K562 (cell line): ENCODE data around the gene KIFAP3. TPM values are rescaled to one million over a fixed set of nuclear protein-coding genes. Genes with fewer than 3 reads are reported as not detected.

Experiments used
- ATAC-seq: fragments of 200-7000 bp; cut with Tn5 transposase; 3 replicates; pipeline ENCODE4 v1.9.1; 2020; ENCODE audit warnings: moderate library complexity
- BruUV-seq: library from RNA; stranded (reverse); fragments of 400-500 nt; replicated peaks from 2 replicates; lab custom pipeline; 2021; lab: Mats Ljungman, UMichigan
- CTCF ChIA-PET: fragments of 300-600 bp; formaldehyde crosslinking; extraction: SDS; loops from one replicate; lab custom pipeline; 2021; ENCODE audit warnings: low intra/inter-chr PET ratio; lab: Yijun Ruan, JAX
- POLR2A ChIA-PET: fragments of 300-600, 350-650 bp; sonication (Branson Sonifier 250); formaldehyde crosslinking; extraction: SDS; loops from one replicate; lab custom pipeline; 2021; ENCODE audit warnings: antibody characterized with exemption, inconsistent platforms; lab: Yijun Ruan, JAX
- DNase-seq, 4 experiments: peaks; one replicate each; pipeline versions ENCODE4 v3.0.0 to v3.0.0-alpha.2; 2011 to 2018; ENCODE audit warnings: low spot score in 3 of 4, mixed read lengths in 3 of 4; ENCODE audit errors: extremely low read depth in 1 of 4
- FAIRE-seq: peaks from 2 replicates; lab custom pipeline; 2011; peaks lifted over from hg19 to GRCh38; lab: Jason Lieb, UNC
- H2AFZ ChIP-seq: 2 replicates; pipeline ENCODE4 v1.6.0; 2011; ENCODE audit warnings: low read depth, low read length, control low read depth, inconsistent platforms
- H3K27ac ChIP-seq: fragments of 200-600 bp; 3 replicates; pipeline ENCODE4 v1.8.0; 2011; ENCODE audit warnings: low read depth, mild to moderate bottlenecking, control low read depth, inconsistent platforms, low read length, moderate library complexity, mixed read lengths; ENCODE audit errors: extremely low read depth
- H3K27me3 ChIP-seq, 2 experiments: fragments of 300-600 bp in 1 of 2; 2 replicates in 1 of 2; 3 replicates in 1 of 2; pipeline versions ENCODE4 v1.6.0 to v1.8.0; 2011; ENCODE audit warnings: inconsistent platforms in 2 of 2, low read length in 2 of 2, mild to moderate bottlenecking in 1 of 2, mixed read lengths in 1 of 2, moderate library complexity in 1 of 2; ENCODE audit not compliant: control insufficient read depth in 2 of 2, insufficient read depth in 2 of 2
- H3K36me3 ChIP-seq: fragments of 300-600 bp; 3 replicates; pipeline ENCODE4 v1.8.0; 2011; ENCODE audit warnings: mild to moderate bottlenecking, low read length, inconsistent platforms; ENCODE audit not compliant: control insufficient read depth, insufficient read depth
- H3K4me1 ChIP-seq, 2 experiments: fragments of 200-600 bp in 1 of 2; replicated peaks in 1 of 2; 2 replicates in 1 of 2; 3 replicates in 1 of 2; pipeline versions ENCODE4 v1.5.1 to v1.8.0; 2011; ENCODE audit warnings: inconsistent platforms in 2 of 2, low read length in 2 of 2, mild to moderate bottlenecking in 1 of 2, mixed read lengths in 1 of 2, moderate library complexity in 1 of 2; ENCODE audit not compliant: control insufficient read depth in 2 of 2, insufficient read depth in 2 of 2
- H3K4me2 ChIP-seq: 2 replicates; pipeline ENCODE4 v1.6.1; 2011; ENCODE audit warnings: low read length, control low read depth, inconsistent platforms, mixed read lengths; ENCODE audit not compliant: insufficient read depth
- H3K4me3 ChIP-seq: fragments of 200-600 bp; sonication (generic), shearing (Covaris generic); 2 replicates; pipeline ENCODE4 v1.5.1; 2016; ENCODE audit warnings: control low read depth, inconsistent platforms
- H3K79me2 ChIP-seq: fragments of 200-600 bp; 3 replicates; pipeline ENCODE4 v1.8.0; 2011; ENCODE audit warnings: low read length, inconsistent platforms; ENCODE audit not compliant: control insufficient read depth, insufficient read depth
- H3K9ac ChIP-seq, 2 experiments: 2 replicates each; pipeline versions ENCODE4 v1.6.0 to v1.6.1; 2011; ENCODE audit warnings: low read depth in 2 of 2, low read length in 2 of 2, control low read depth in 1 of 2, inconsistent platforms in 1 of 2, mild to moderate bottlenecking in 1 of 2, mixed read lengths in 1 of 2; ENCODE audit not compliant: insufficient read depth in 1 of 2
- H3K9me1 ChIP-seq: one replicate; pipeline ENCODE4 v1.6.0; 2011; ENCODE audit warnings: inconsistent platforms, mild to moderate bottlenecking, low read length, moderate library complexity; ENCODE audit not compliant: control insufficient read depth, insufficient read depth
- H3K9me3 ChIP-seq: replicated peaks from 2 replicates; pipeline ENCODE4 v1.5.1; 2011; ENCODE audit warnings: low read depth, low read length, inconsistent platforms; ENCODE audit not compliant: control insufficient read depth, insufficient read depth
- H4K20me1 ChIP-seq: replicated peaks from 2 replicates; pipeline ENCODE4 v1.6.1; 2011; ENCODE audit warnings: low read length, inconsistent platforms, mixed read lengths; ENCODE audit not compliant: control insufficient read depth, insufficient read depth
- ARID3B ChIP-seq: fragments of 250-450 bp; sonication (Bioruptor Pico); IDR thresholded peaks from 2 replicates; pipeline ENCODE4 v1.4.0; 2020; ENCODE audit warnings: borderline replicate concordance
- KDM1A ChIP-seq, 2 experiments: fragments of 450-650 bp; IDR thresholded peaks; 2 replicates each; pipeline ENCODE4 v1.6.1; 2016; ENCODE audit warnings: mild to moderate bottlenecking in 2 of 2
- NUFIP1 ChIP-seq: fragments of 450-650 bp; IDR thresholded peaks from 2 replicates; pipeline ENCODE4 v1.6.1; 2018; ENCODE audit not compliant: partially characterized antibody
- WGBS: fragments of 100-300 bp; shearing (Covaris generic); methylation state at CpG from one replicate; pipeline ENCODE4 v1.1.6; 2016; ENCODE audit warnings: low coverage, mixed read lengths; ENCODE audit not compliant: insufficient coverage; ENCODE audit errors: missing lambda C conversion rate; 5-methylcytosine and 5-hydroxymethylcytosine counted together
- in situ Hi-C: fragments of 300-500 bp; cut with MboI; formaldehyde crosslinking; loops from 4 replicates; pipeline ENCODE4 v1.15.0; 2018; ENCODE audit warnings: inconsistent platforms, mixed read lengths
- intact Hi-C: fragments of 100-400 bp; cut with micrococcal nuclease; formaldehyde crosslinking; loops from 2 replicates; pipeline ENCODE4 v1.14.2; 2022
- polyA plus RNA-seq, 8 experiments: library from polyadenylated mRNA; depleted of rRNA in 4 of 8; stranded (reverse) in 5 of 8; unstranded in 3 of 8; fragments of >200 nt; fragmentation: Nextera tagmentation in 2 of 8; fragmentation: Illumina TruSeq in 1 of 8; extraction: Ambion mirVana in 2 of 8; extraction: Trizol in 1 of 8; gene quantifications; 2 replicates each; pipeline versions ENCODE4 v1.2.1 to v1.2.3, GENCODE V29; 2011 to 2014; ENCODE audit warnings: inconsistent platforms in 1 of 8, missing spikeins in 1 of 8
- total RNA-seq, 7 experiments: library from RNA; depleted of rRNA in 6 of 7; stranded (reverse); fragments of >200 nt in 6 of 7; fragmentation: Illumina TruSeq in 2 of 7; extraction: Trizol in 2 of 7; gene quantifications; 2 replicates each; pipeline versions ENCODE4 v1.2.1 to v1.2.3, GENCODE V29; 2011 to 2021; ENCODE audit warnings: low replicate concordance in 1 of 7

The KIFAP3 gene
- total and polyA plus RNA-seq, 9 of the 15 experiments (the other 6 are each of a cell fraction or from before 2014, with no cell fraction given), result 8.8 to 17.5 (median 11.8) TPM

GRCh38 chr1:169944621-169945020 lies 129.9 kb downstream of the KIFAP3 start:
- Histone ChIP-seq H3K36me3 (no peaks in the 10 kb centered on the region), H3K79me2 (no peaks in the 10 kb centered on the region), H3K27me3 (no peaks in the 10 kb centered on the region), H4K20me1 (no peaks in the 10 kb centered on the region), H2AFZ (no peak overlapping the region), H3K4me2 (no peak overlapping the region), H3K4me3 (no peak overlapping the region), H3K27ac (no peak overlapping the region), H3K9me3 (no peaks in the 10 kb centered on the region), H3K9ac (no peak overlapping the region), H3K4me1 (no peaks in the 10 kb centered on the region), H3K9me1 (no peaks in the 10 kb centered on the region)
- in situ Hi-C loops, result no loop called here
- DNase-seq (no peak), FAIRE-seq (no peak), ATAC-seq (peak; percentile 50; the same call in 2 of the 3 replicates)
- POLR2A ChIA-PET, result interaction anchor here (0.7 to 1.1 kb wide), 2 partner anchors 18 to 93 kb away, joined by 3 read pairs; no protein-coding TSS in a partner anchor
- TF ChIP-seq KDM1A (IDR thresholded peaks at IDR 0.05) (no peak), NUFIP1 (no peak), ARID3B (CRISPR knock-in tag) (no peak)
- no TSS peak for BruUV-seq
- 6% methylated on average over 3 of the region's 3 CpGs for WGBS
- CTCF ChIA-PET, result no interaction called here
- intact Hi-C loops, result no loop called here
